Muscle of back (tissue), 11 donors: ENCODE results near the gene TAS2R39. TPM values are rescaled to one million over a fixed set of nuclear protein-coding genes. Genes with fewer than 3 reads are reported as not detected.
A peak's percentile ranks its signal among the peaks of the same experiment; 100 is the strongest.

Experiments
- DNase-seq, 3 donors: peaks; one replicate each; pipeline versions ENCODE4 v3.0.0 to v3.0.0-alpha.2; 2013
- polyA plus RNA-seq, 10 donors: library from polyadenylated mRNA; unstranded; fragments of 120-200 nt; gene quantifications; one replicate each; pipeline ENCODE4 v1.2.1, GENCODE V29; 2013; ENCODE audit not compliant: insufficient read length in 10 of 10

TAS2R39 gene
- polyA plus RNA-seq, 10 donors = not detected

DNA sequence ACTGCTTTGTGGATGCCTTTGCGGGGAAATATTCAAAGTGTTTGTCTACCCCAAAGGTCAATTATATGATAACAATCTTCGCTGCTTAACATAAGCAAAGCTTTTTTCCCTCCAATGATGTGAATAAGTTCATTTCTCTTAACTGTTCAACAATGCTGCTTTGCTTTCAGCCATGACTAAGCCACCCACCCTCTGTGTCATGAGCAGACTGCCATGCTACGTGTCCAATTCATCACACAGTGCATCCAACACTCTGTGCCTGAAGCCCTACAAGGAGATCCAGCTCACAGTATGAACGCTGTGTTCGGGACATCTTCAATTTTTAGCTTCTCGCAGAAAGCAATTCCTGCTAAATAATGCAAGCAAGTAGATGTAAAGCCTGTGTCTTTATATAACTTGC is 32.9 kb downstream of the TAS2R39 start:
- DNase-seq = no peak

DNA sequence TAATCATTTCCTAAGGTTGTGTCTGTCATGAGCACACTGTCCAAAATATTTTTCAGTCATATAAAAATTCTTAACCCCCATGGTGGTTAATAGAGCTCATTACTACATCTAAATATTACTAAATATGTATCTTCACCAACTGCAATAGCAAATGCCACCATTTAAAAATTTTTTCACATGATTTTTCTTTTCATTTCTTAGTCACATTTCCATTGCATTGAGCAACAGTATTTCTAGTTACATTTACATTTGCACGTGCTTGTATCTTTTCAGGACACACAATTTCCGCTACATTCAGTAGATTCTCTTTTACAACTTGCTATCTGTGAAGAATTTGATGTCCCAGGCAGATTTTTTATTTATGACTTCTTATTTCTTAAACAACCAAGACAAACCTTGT is 33.5 kb downstream of the TAS2R39 start:
- DNase-seq = no peak

DNA sequence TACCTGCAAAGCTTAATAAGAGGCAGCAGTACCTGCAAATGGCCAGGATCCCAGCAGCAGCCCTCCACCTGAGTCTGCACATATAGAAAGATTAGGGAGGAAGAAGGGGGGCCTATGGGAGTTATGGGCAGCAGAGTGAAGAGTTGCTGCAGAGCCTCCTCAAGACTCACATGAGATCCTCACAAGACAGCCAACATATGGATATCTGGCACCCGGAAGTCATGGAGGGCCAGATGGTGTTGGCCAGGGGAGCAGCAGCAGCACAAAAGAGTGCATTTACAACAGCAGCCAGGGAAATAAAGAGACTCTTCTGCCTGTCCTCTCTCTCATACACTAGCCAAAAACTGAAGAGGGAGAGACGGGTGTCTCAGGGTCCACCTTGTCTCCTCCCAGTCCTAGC is 34.6 kb downstream of the TAS2R39 start:
- DNase-seq = no peak

DNA sequence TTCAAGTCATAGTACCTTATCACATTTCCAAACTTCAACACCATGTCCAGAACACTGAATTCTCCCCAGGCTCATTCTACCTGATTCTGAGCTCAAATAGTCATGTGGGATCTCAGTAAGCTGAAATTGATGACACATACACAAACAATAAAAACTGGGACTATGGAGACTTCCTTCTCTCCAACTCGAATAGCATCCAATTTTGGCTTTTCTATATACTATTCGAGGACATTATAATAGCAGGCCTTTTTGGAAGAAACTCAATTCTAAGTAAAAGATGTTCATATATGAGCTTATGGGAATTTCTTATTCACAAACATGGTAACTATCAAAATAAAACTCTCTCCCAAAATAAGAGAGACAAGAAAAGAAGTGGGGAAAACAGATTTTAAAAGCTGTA is 38.1 kb downstream of the TAS2R39 start:
- DNase-seq = peak in 1 of 3 donors; percentile 74

DNA sequence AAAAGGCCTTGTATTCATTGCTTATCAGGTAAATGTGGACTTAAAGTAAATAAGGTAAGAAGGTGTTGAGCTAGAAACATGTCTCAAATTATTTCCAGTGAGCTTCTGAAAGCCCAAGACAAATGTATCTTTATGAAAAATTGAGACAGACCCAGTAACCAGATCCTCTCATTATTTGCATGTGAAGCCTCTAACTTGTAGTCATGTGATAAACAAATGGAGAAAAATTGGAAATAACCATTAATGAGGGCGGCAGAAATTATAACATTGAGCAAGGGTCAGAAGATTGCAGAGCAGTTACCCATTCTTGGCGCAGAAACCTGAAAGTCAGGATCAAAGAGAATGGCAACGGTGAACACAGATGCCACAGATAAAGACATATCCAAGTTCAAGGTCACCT is 38.5 kb downstream of the TAS2R39 start, which contains the start of gene TAS2R40:
TAS2R40 (plus strand) TSS at position 301 of the 400 bp plus-strand sequence; CDS start at position 343, 42 bp downstream.
- DNase-seq = no peak

DNA sequence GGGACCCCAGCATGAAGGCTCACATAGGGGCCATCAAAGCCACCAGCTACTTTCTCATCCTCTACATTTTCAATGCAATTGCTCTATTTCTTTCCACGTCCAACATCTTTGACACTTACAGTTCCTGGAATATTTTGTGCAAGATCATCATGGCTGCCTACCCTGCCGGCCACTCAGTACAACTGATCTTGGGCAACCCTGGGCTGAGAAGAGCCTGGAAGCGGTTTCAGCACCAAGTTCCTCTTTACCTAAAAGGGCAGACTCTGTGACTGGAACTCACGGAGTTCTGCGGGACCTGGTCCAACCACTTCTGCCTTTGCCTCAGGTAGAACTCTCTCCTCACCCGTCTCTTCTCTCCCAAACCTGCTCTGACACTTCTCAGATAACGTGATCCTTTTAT is 39.6 kb downstream of the TAS2R39 start:
- DNase-seq = peak in 1 of 3 donors; percentile 25

DNA sequence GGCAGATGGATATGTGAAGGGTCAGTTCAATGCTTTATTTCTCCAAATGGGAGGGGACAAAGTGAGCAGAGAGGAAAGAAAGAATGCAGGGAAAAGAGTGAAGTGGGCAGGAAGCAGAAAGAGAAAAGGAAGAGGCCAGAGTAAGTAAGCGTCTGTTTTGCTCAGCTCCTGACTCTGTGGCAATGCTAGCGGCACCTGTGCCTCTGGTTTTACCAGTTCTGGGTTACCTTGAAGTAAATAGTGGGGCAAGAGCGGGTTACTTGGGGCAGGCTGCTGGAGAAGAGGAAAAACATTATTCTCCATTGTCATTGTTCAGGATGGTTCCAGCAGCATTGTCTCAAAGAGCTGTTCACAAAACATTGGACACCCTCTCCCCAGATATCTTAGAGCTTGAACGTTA is 40.6 kb downstream of the TAS2R39 start:
- DNase-seq = no peak

DNA sequence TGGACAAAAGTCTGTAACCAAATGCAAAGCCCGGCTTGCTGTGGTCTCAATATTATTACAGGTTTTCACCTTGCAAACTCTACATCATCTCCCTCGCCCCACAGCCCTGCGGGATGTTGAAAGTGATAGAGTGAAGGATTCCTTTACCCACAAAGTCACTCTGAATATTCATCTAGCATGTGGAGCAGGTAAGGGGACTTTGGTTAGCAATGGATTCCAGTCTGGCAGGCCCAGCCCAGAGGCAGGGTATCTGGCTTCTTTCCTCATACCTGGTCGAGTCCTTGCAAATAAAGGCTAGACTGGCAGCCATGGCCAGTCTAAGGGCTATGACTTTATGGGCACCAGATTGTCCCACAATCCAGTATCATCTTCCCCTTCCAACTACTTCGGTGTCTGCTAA is 41.8 kb downstream of the TAS2R39 start:
- DNase-seq = no peak

DNA sequence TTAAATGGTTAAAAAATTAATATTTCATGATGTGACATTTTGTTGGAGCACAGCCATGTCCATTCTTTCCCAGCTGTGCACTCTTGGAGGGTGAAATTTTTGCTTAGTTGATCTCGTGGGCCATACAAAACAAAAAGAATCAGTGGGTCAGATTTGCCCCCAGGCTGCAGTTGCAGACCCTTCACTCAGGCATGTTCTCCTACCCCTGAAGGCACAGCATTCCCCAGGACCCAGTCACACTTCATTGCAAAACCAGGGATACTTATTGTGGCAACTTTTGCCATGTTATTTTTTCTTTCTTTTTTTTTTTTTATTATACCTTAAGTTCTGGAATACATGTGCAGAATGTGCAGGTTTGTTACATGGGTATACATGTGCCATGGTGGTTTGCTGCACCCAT is 44.6 kb downstream of the TAS2R39 start:
- peak in 1 of 3 donors; percentile 15 for DNase-seq

DNA sequence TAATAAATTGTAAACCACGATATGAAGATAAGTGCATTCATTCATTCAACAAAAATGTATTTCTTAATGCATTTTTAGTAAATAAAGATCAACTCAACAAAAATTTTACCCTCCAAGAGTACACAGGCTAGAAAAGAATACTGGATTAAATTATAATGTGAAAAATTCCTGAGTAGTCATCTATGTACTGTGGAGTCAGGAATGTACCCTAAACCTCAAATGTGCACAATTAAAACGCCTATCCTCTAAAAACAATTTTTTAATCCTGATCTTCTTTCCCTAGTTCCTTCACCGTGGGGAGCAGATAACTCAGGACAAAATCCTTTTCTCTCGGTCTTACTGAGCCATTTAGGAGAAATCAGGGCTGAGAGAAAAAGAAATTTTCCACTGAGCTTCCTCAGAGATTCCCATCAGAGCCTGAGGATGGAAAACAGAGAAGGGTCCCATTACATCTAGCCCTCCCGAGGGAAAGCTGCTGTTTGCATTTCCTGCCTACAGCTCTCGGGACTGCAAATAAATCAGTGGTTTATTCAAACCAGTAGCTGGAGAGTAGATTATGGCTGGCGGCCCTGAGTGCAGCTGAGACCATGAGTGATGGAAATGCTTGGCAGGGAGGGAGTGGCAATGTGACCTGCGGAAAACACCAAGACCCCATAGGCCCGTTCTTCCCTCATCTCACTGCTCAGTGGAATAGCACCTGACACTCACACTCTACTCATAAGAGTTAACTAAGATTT is 46.0 kb downstream of the TAS2R39 start:
- DNase-seq = peak in 2 of 3 donors; percentile 22 to 59

DNA sequence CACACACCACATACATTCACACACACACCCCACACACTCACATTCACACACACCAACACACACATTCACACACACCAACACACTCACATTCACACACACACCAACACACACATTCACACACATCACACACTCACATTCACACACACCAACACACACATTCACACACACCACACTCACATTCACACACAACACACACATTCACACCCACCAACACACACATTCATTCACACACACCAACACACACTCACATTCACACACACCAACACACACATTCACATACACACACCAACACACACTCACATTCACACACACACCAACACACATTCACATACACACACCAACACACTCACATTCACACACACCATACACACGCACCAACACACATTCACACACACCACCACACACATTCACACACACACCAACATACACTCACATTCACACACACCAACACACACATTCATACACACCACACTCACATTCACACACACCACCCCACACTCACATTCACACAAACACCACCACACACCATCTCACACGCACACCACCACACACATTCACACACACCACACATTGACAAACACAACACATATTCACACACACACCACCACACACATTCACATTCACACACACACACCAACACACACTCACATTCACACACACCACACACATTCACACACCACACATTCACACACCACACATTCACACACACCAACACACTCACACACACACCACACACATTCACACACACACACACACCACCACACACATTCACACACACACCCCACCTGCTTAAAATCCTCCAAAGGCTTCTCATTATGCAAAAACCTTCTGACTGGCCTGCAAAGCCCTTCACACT is 47.6 kb downstream of the TAS2R39 start:
- DNase-seq = no peak

Other genes starting within 250 kb of the TAS2R39 start
- under 1 TPM in 4 of 10 donors, not detected in 6; 0.05 to 0.14 (median 0.10) TPM for gene TRPV5, start 249.7 kb upstream of the TAS2R39 start, polyA plus RNA-seq
- under 1 TPM in 6 of 10 donors, not detected in 4; 0.16 to 0.60 (median 0.42) TPM for gene LLCFC1, start 243.9 kb upstream of the TAS2R39 start, polyA plus RNA-seq
- 1 to 10 TPM in 4 of 10 donors, under 1 TPM in 6; 0.58 to 3.0 (median 0.89) TPM for gene KEL, start 221.1 kb upstream of the TAS2R39 start, polyA plus RNA-seq
- not detected for gene OR9A2, start 156.3 kb upstream of the TAS2R39 start, polyA plus RNA-seq
- not detected for gene OR6V1, start 131.1 kb upstream of the TAS2R39 start, polyA plus RNA-seq
- not detected for gene PIP, start 51.3 kb upstream of the TAS2R39 start, polyA plus RNA-seq
- gene TAS2R40, start 38.6 kb downstream of the TAS2R39 start, polyA plus RNA-seq = not detected
- gene GSTK1, start 80.0 kb downstream of the TAS2R39 start, polyA plus RNA-seq = 10 to 100 TPM; 65.5 to 92.8 (median 81.4) TPM
- gene TMEM139, start 101.5 kb downstream of the TAS2R39 start, polyA plus RNA-seq = 1 to 10 TPM in 4 of 10 donors, under 1 TPM in 6; 0.46 to 1.3 (median 0.90) TPM
- 10 to 100 TPM; 16.1 to 30.9 (median 25.3) TPM for gene CASP2, start 104.9 kb downstream of the TAS2R39 start, polyA plus RNA-seq
- gene CLCN1, start 132.7 kb downstream of the TAS2R39 start, polyA plus RNA-seq = 1 to 10 TPM in 6 of 10 donors, under 1 TPM in 4; 0.30 to 5.1 (median 1.3) TPM
- gene FAM131B, start 179.3 kb downstream of the TAS2R39 start, polyA plus RNA-seq = 1 to 10 TPM; 1.5 to 3.0 (median 2.3) TPM
- 100 to 1,000 TPM; 156 to 277 (median 198) TPM for gene ZYX, start 197.9 kb downstream of the TAS2R39 start, polyA plus RNA-seq
- 1 to 10 TPM; 2.5 to 8.8 (median 4.7) TPM for gene EPHA1, start 225.4 kb downstream of the TAS2R39 start, polyA plus RNA-seq